Measurements from ENCODE around the gene FHAD1.
"Not testable (repeated sequence)": the region's sequence is repeated elsewhere in the genome, so short reads cannot be mapped to it uniquely, and the experiment has no call there.

The FHAD1 gene

GRCh38 chr1:15370268-15370667 lies 123.2 kb downstream of the FHAD1 start:
- in situ Hi-C loops (cut with HindIII; ENCODE audit: low sequenced_read_pairs), result no loop called here

DNA sequence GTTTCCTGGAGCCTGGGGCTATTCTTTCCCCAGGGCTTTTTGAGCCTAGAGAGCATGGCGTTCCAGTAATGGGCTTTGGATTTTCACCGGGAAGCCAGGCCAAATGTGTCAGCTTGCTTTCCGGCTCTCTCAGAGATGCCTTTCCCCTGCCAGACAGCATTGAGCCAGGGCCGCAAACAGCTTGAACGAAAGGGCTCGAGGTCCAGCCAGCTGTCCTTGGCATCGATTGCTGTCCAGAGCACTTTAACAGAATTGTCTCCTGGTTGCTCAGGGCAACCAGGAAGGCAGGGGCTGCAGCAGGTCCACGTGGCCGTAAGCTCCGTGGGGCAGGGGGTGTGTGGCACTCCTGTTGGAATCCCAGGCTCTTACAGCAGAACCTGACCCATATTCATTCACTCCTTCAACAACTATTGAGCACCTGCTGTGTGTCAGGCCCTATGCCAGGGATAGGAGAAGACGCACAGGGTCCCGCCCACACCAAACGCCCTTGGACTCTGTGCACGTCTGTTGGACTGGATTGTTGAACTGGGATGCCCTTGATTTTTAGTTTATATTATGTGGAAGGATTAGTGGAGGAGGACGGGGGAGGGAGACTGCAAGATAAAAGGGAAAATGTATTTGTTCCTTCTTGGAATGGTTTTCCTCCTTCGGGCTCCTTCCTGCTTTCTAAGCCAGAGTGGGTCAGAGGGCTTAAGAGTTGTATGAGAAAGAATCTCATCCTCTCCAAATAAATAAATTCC lies 123.9 kb downstream of the FHAD1 start:
- no peak for TF ChIP-seq CTCF (IDR thresholded peaks at IDR 0.05; ENCODE audit: low read depth, low read length)
- no peak for DNase-seq (ENCODE audit: low read depth, low spot score)
- in situ Hi-C loops (cut with HindIII; ENCODE audit: low sequenced_read_pairs), result no loop called here
- H3K4me3 ChIP-seq (ENCODE audit: low read depth, low read length), result no peak overlapping the region

More at GRCh38 chr1:15370268-15370667, 123.2 kb downstream of the FHAD1 start:
- H3K4me3 ChIP-seq (ENCODE audit: low read depth, low read length), result no peak overlapping the region
- no peak for DNase-seq (ENCODE audit: low read depth, low spot score)
- TF ChIP-seq CTCF (IDR thresholded peaks at IDR 0.05; ENCODE audit: low read depth, low read length), result no peak

GRCh38 chr1:15371610-15372545 lies 124.9 kb downstream of the FHAD1 start:
- no peak for DNase-seq (ENCODE audit: low read depth, low spot score)
- in situ Hi-C loops (cut with HindIII; ENCODE audit: low sequenced_read_pairs), result no loop called here
- no peak for TF ChIP-seq CTCF (IDR thresholded peaks at IDR 0.05; ENCODE audit: low read depth, low read length)
- no peak overlapping the region for H3K4me3 ChIP-seq (ENCODE audit: low read depth, low read length)

DNA sequence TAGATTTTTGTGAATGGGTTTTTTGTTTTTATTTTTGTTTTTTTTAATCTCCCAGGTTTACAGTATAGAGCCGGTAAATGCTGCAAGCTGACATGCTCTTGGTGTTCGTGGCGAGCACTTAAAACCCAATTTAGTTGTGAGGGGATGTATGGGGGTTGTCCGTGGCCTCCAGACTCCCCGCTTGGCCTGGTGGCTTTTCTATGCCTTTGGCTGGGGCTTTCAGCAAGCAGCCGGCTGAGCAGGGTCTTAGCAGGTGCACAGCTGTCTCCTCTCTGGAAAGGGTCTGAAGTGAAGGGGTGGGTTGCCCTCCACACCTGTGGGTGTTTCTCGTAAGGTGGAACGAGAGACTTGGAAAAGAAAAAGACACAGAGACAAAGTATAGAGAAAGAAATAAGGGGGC lies 131.7 kb downstream of the FHAD1 start:
- in situ Hi-C loops (cut with HindIII; ENCODE audit: low sequenced_read_pairs), result no loop called here
- no peak for DNase-seq (ENCODE audit: low read depth, low spot score)

GRCh38 chr1:15379151-15379550 lies 132.1 kb downstream of the FHAD1 start:
- DNase-seq (ENCODE audit: low read depth, low spot score); H3K4me3 ChIP-seq (ENCODE audit: low read depth, low read length); in situ Hi-C loops (cut with HindIII; ENCODE audit: low sequenced_read_pairs): not testable (repeated sequence)

More for the DNA sequence above, 131.7 kb downstream of the FHAD1 start:
- no peak overlapping the region for H3K4me3 ChIP-seq (ENCODE audit: low read depth, low read length)
- no peak for TF ChIP-seq CTCF (IDR thresholded peaks at IDR 0.05; ENCODE audit: low read depth, low read length)

GRCh38 chr1:15380601-15381508 lies 133.8 kb downstream of the FHAD1 start:
- in situ Hi-C loops (cut with HindIII; ENCODE audit: low sequenced_read_pairs), result no loop called here
- TF ChIP-seq CTCF (IDR thresholded peaks at IDR 0.05; ENCODE audit: low read depth, low read length), result no peak
- no peak for DNase-seq (ENCODE audit: low read depth, low spot score)
- H3K4me3 ChIP-seq (ENCODE audit: low read depth, low read length), result no peak overlapping the region
